Measurements from ENCODE around the gene SYT7.

- TF ChIP-seq CTCF (IDR thresholded peaks at IDR 0.05) (no peak), POLR2A (IDR thresholded peaks at IDR 0.05) (no peak)
Observed at GRCh38 chr11:61507962-61508861, 72.7 kb downstream of the SYT7 start, which contains the start of gene LRRC10B.
